GM23338 (cell line): ENCODE measurements around the gene PPM1H. TPM values are rescaled to one million over a fixed set of nuclear protein-coding genes. Genes with fewer than 3 reads are reported as not detected.

ENCODE experiments used
- ATAC-seq: fragments of 200-7000 bp; cut with Tn5 transposase; 3 replicates; pipeline ENCODE4 v1.9.1; 2020
- DNase-seq: peaks from one replicate; pipeline ENCODE4 v3.0.0-alpha.2; 2015; ENCODE audit warnings: low spot score
- H2AFZ ChIP-seq: fragments of 200-600 bp; sonication (generic); 2 replicates; pipeline ENCODE4 v1.8.0; 2016; ENCODE audit warnings: antibody characterized with exemption, mild to moderate bottlenecking, moderate library complexity
- H3F3A ChIP-seq: fragments of 200-600 bp; sonication (generic); replicated peaks from 2 replicates; pipeline ENCODE4 v1.8.0; 2017; ENCODE audit warnings: antibody characterized with exemption, mixed run types, low read depth
- H3K27ac ChIP-seq: fragments of 200-600 bp; sonication (generic); 2 replicates; pipeline ENCODE4 v1.6.1; 2016; ENCODE audit warnings: low read depth
- H3K27me3 ChIP-seq: fragments of 200-600 bp; sonication (generic); 2 replicates; pipeline ENCODE4 v1.8.0; 2016; ENCODE audit warnings: mild to moderate bottlenecking, mixed run types, moderate library complexity; ENCODE audit not compliant: insufficient read depth
- H3K36me3 ChIP-seq: fragments of 200-600 bp; sonication (generic); 2 replicates; pipeline ENCODE4 v1.8.0; 2016; ENCODE audit warnings: mild to moderate bottlenecking; ENCODE audit not compliant: insufficient read depth
- H3K4me1 ChIP-seq: fragments of 200-600 bp; sonication (generic); 2 replicates; pipeline ENCODE4 v1.8.0; 2016; ENCODE audit warnings: mild to moderate bottlenecking, moderate library complexity; ENCODE audit not compliant: insufficient read depth
- H3K4me2 ChIP-seq: fragments of 200-600 bp; sonication (generic); 2 replicates; pipeline ENCODE4 v1.7.1; 2017; ENCODE audit warnings: mixed run types
- H3K4me3 ChIP-seq: fragments of 200-600 bp; sonication (generic); 2 replicates; pipeline ENCODE4 v1.6.1; 2016; ENCODE audit warnings: mixed run types
- H3K79me2 ChIP-seq: fragments of 200-600 bp; sonication (generic); replicated peaks from 2 replicates; pipeline ENCODE4 v1.8.0; 2017; ENCODE audit warnings: mild to moderate bottlenecking; ENCODE audit not compliant: insufficient read depth
- H3K9me2 ChIP-seq: fragments of 200-600 bp; sonication (generic); 2 replicates; pipeline ENCODE4 v1.8.0; 2017; ENCODE audit not compliant: insufficient read depth
- H4K20me1 ChIP-seq: fragments of 200-600 bp; sonication (generic); replicated peaks from 2 replicates; pipeline ENCODE4 v1.8.0; 2017; ENCODE audit warnings: mild to moderate bottlenecking; ENCODE audit not compliant: insufficient read depth
- H3K27ac Mint-ChIP-seq: 2 replicates; pipeline ENCODE4 v1.8.0; 2020; ENCODE audit warnings: inconsistent platforms, mild to moderate bottlenecking, moderate library complexity, mixed read lengths
- H3K27me3 Mint-ChIP-seq: 3 replicates; pipeline ENCODE4 v1.8.0; 2022; ENCODE audit warnings: low read depth, mild to moderate bottlenecking, moderate library complexity, mixed read lengths, inconsistent platforms; ENCODE audit not compliant: insufficient read depth, poor library complexity
- H3K36me3 Mint-ChIP-seq: 3 replicates; pipeline ENCODE4 v1.8.0; 2021; ENCODE audit warnings: low read depth, mild to moderate bottlenecking, inconsistent platforms, moderate library complexity, mixed read lengths
- H3K4me1 Mint-ChIP-seq: 3 replicates; pipeline ENCODE4 v1.8.0; 2020; ENCODE audit warnings: mild to moderate bottlenecking, inconsistent platforms, mixed read lengths
- H3K4me3 Mint-ChIP-seq: 3 replicates; pipeline ENCODE4 v1.8.0; 2021; ENCODE audit warnings: moderate library complexity, mild to moderate bottlenecking, inconsistent platforms, mixed read lengths
- H3K9me3 Mint-ChIP-seq: 3 replicates; pipeline ENCODE4 v1.8.0; 2020; ENCODE audit warnings: moderate library complexity, mild to moderate bottlenecking, inconsistent platforms, mixed read lengths
- CREB1 ChIP-seq: fragments of 250-450 bp; sonication (Bioruptor Pico); IDR thresholded peaks from 2 replicates; pipeline ENCODE4 v1.5.0; 2020; ENCODE audit warnings: low read depth, mild to moderate bottlenecking, moderate library complexity
- ETS1 ChIP-seq: IDR thresholded peaks from 2 replicates; pipeline ENCODE4 v1.6.1; 2016; ENCODE audit warnings: antibody characterized with exemption
- EZH2 ChIP-seq: fragments of 200-600 bp; sonication (generic); IDR thresholded peaks from one replicate; pipeline ENCODE4 v1.8.0; 2017; ENCODE audit warnings: antibody characterized with exemption, mild to moderate bottlenecking, low read depth; ENCODE audit not compliant: unreplicated experiment
- EZH2phosphoT487 ChIP-seq: fragments of 200-600 bp; sonication (generic); IDR thresholded peaks from one replicate; pipeline ENCODE4 v1.8.1; 2018; ENCODE audit warnings: antibody characterized with exemption; ENCODE audit not compliant: unreplicated experiment
- JUNB ChIP-seq: IDR thresholded peaks from one replicate; pipeline ENCODE4 v1.6.1; 2016; ENCODE audit warnings: antibody characterized with exemption; ENCODE audit not compliant: unreplicated experiment
- NANOG ChIP-seq: IDR thresholded peaks from 2 replicates; pipeline ENCODE4 v1.6.1; 2016; ENCODE audit warnings: antibody characterized with exemption, borderline replicate concordance
- POLR2AphosphoS5 ChIP-seq: IDR thresholded peaks from 2 replicates; pipeline ENCODE4 v1.6.1; 2016; ENCODE audit warnings: antibody characterized with exemption, low read depth
- STAT1 ChIP-seq: IDR thresholded peaks from one replicate; pipeline ENCODE4 v1.6.1; 2016; ENCODE audit warnings: antibody characterized with exemption; ENCODE audit not compliant: unreplicated experiment
- ZNF114 ChIP-seq: fragments of 250-450 bp; sonication (Bioruptor Pico); IDR thresholded peaks from 2 replicates; pipeline ENCODE4 v1.5.0; 2020; ENCODE audit warnings: mild to moderate bottlenecking, moderate library complexity
- ZNF331 ChIP-seq: fragments of 250-450 bp; sonication (Bioruptor Pico); IDR thresholded peaks from 2 replicates; pipeline ENCODE4 v1.5.0; 2020; ENCODE audit warnings: low read depth, mild to moderate bottlenecking, moderate library complexity
- polyA plus RNA-seq: library from polyadenylated mRNA; unstranded; fragments of >200 nt; fragmentation: Nextera tagmentation; extraction: Ambion mirVana; gene quantifications from 2 replicates; pipeline ENCODE4 v1.2.1, GENCODE V29; 2016
- total RNA-seq: library from RNA; depleted of rRNA; stranded (reverse); fragments of >200 nt; shearing (Covaris generic); gene quantifications from 2 replicates; pipeline ENCODE4 v1.2.3, GENCODE V29; 2014
- TF ChIP-seq, protein P1 (sequence below): IDR thresholded peaks from one replicate; pipeline ENCODE4 v1.6.1; 2018; ENCODE audit warnings: antibody characterized with exemption; ENCODE audit not compliant: unreplicated experiment
- TF ChIP-seq, protein P2 (sequence below): fragments of 250-450 bp; sonication (Bioruptor Pico); IDR thresholded peaks from 2 replicates; pipeline ENCODE4 v1.5.0; 2020; ENCODE audit warnings: mild to moderate bottlenecking, moderate library complexity
- TF ChIP-seq, protein P3 (sequence below), 2 experiments: fragments of 200-600 bp in 1 of 2; sonication (generic) in 1 of 2; conservative IDR thresholded peaks; 2 replicates each; pipeline versions ENCODE4 v1.5.1 to v1.6.1; 2016 to 2017; ENCODE audit warnings: antibody characterized with exemption in 2 of 2, low read depth in 2 of 2, mild to moderate bottlenecking in 2 of 2, moderate library complexity in 1 of 2

Gene PPM1H
- total and polyA plus RNA-seq, 2 experiments from 2014 or later: 11.4 to 41.2 TPM

DNA sequence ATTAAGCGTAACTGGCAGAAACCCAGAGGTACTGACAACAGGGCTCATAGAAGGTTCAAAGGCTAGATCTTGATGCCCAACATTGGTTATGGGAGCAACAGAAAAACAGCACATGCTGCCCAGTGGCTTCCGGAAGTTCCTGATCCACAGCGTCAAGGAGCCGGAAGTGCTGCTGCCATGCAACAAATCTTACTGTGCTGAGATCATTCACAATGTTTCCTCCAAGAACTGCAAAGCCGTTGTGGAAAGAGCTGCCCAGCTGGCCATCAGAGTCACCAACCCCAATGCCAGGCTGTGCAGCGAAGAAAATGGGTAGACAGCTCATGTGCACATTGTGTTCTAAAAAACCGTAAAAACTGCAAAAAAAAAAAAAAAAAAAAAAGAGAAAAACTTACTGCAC lies 276.0 kb downstream of the PPM1H start:
- peak overlapping the region; percentile 96 for H3K27ac Mint-ChIP-seq
- peak; percentile 33 for DNase-seq

More for the DNA sequence above, 276.0 kb downstream of the PPM1H start:
- Histone ChIP-seq H4K20me1 (no peaks in the 10 kb centered on the region), H3K4me2 (peak overlapping the region; percentile 13), H3F3A (peaks cover 17% of the 10 kb centered on the region), H3K27ac (peak overlapping the region; percentile 13), H3K9me2 (no peaks in the 10 kb centered on the region), H2AFZ (no peak overlapping the region), H3K4me3 (0 out of 2 replicates have a peak overlapping the region, but pooled peaks have one; percentile 3), H3K27me3 (peaks cover 9% of the 10 kb centered on the region; the same call in 1 of the 2 replicates), H3K36me3 (no peaks in the 10 kb centered on the region), H3K4me1 (peaks cover 62% of the 10 kb centered on the region), H3K79me2 (no peaks in the 10 kb centered on the region)
- Mint-ChIP-seq H3K9me3 (peaks cover 8% of the 10 kb centered on the region; the same call in 2 of the 3 replicates), H3K4me1 (peaks cover 81% of the 10 kb centered on the region), H3K27me3 (peaks cover 41% of the 10 kb centered on the region), H3K4me3 (peak overlapping the region; percentile 2; the same call in 2 of the 3 replicates), H3K36me3 (peaks cover 36% of the 10 kb centered on the region)
- ATAC-seq: no peak
- TF ChIP-seq, protein P1, sequence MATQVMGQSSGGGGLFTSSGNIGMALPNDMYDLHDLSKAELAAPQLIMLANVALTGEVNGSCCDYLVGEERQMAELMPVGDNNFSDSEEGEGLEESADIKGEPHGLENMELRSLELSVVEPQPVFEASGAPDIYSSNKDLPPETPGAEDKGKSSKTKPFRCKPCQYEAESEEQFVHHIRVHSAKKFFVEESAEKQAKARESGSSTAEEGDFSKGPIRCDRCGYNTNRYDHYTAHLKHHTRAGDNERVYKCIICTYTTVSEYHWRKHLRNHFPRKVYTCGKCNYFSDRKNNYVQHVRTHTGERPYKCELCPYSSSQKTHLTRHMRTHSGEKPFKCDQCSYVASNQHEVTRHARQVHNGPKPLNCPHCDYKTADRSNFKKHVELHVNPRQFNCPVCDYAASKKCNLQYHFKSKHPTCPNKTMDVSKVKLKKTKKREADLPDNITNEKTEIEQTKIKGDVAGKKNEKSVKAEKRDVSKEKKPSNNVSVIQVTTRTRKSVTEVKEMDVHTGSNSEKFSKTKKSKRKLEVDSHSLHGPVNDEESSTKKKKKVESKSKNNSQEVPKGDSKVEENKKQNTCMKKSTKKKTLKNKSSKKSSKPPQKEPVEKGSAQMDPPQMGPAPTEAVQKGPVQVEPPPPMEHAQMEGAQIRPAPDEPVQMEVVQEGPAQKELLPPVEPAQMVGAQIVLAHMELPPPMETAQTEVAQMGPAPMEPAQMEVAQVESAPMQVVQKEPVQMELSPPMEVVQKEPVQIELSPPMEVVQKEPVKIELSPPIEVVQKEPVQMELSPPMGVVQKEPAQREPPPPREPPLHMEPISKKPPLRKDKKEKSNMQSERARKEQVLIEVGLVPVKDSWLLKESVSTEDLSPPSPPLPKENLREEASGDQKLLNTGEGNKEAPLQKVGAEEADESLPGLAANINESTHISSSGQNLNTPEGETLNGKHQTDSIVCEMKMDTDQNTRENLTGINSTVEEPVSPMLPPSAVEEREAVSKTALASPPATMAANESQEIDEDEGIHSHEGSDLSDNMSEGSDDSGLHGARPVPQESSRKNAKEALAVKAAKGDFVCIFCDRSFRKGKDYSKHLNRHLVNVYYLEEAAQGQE: no peak
- TF ChIP-seq ZNF114 (CRISPR knock-in tag) (no peak), STAT1 (no peak), EZH2phosphoT487 (no peak), ZNF331 (CRISPR knock-in tag) (no peak), CREB1 (no peak), JUNB (no peak), NANOG (no peak), ETS1 (no peak), EZH2 (no peak), POLR2AphosphoS5 (no peak)
- TF ChIP-seq, protein P2, sequence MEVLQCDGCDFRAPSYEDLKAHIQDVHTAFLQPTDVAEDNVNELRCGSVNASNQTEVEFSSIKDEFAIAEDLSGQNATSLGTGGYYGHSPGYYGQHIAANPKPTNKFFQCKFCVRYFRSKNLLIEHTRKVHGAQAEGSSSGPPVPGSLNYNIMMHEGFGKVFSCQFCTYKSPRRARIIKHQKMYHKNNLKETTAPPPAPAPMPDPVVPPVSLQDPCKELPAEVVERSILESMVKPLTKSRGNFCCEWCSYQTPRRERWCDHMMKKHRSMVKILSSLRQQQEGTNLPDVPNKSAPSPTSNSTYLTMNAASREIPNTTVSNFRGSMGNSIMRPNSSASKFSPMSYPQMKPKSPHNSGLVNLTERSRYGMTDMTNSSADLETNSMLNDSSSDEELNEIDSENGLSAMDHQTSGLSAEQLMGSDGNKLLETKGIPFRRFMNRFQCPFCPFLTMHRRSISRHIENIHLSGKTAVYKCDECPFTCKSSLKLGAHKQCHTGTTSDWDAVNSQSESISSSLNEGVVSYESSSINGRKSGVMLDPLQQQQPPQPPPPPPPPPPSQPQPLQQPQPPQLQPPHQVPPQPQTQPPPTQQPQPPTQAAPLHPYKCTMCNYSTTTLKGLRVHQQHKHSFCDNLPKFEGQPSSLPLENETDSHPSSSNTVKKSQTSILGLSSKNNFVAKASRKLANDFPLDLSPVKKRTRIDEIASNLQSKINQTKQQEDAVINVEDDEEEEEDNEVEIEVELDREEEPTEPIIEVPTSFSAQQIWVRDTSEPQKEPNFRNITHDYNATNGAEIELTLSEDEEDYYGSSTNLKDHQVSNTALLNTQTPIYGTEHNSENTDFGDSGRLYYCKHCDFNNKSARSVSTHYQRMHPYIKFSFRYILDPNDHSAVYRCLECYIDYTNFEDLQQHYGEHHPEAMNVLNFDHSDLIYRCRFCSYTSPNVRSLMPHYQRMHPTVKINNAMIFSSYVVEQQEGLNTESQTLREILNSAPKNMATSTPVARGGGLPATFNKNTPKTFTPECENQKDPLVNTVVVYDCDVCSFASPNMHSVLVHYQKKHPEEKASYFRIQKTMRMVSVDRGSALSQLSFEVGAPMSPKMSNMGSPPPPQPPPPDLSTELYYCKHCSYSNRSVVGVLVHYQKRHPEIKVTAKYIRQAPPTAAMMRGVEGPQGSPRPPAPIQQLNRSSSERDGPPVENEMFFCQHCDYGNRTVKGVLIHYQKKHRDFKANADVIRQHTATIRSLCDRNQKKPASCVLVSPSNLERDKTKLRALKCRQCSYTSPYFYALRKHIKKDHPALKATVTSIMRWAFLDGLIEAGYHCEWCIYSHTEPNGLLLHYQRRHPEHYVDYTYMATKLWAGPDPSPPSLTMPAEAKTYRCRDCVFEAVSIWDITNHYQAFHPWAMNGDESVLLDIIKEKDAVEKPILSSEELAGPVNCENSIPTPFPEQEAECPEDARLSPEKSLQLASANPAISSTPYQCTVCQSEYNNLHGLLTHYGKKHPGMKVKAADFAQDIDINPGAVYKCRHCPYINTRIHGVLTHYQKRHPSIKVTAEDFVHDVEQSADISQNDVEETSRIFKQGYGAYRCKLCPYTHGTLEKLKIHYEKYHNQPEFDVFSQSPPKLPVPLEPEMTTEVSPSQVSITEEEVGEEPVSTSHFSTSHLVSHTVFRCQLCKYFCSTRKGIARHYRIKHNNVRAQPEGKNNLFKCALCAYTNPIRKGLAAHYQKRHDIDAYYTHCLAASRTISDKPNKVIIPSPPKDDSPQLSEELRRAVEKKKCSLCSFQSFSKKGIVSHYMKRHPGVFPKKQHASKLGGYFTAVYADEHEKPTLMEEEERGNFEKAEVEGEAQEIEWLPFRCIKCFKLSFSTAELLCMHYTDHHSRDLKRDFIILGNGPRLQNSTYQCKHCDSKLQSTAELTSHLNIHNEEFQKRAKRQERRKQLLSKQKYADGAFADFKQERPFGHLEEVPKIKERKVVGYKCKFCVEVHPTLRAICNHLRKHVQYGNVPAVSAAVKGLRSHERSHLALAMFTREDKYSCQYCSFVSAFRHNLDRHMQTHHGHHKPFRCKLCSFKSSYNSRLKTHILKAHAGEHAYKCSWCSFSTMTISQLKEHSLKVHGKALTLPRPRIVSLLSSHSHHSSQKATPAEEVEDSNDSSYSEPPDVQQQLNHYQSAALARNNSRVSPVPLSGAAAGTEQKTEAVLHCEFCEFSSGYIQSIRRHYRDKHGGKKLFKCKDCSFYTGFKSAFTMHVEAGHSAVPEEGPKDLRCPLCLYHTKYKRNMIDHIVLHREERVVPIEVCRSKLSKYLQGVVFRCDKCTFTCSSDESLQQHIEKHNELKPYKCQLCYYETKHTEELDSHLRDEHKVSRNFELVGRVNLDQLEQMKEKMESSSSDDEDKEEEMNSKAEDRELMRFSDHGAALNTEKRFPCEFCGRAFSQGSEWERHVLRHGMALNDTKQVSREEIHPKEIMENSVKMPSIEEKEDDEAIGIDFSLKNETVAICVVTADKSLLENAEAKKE (CRISPR knock-in tag): no peak
- TF ChIP-seq, protein P3, sequence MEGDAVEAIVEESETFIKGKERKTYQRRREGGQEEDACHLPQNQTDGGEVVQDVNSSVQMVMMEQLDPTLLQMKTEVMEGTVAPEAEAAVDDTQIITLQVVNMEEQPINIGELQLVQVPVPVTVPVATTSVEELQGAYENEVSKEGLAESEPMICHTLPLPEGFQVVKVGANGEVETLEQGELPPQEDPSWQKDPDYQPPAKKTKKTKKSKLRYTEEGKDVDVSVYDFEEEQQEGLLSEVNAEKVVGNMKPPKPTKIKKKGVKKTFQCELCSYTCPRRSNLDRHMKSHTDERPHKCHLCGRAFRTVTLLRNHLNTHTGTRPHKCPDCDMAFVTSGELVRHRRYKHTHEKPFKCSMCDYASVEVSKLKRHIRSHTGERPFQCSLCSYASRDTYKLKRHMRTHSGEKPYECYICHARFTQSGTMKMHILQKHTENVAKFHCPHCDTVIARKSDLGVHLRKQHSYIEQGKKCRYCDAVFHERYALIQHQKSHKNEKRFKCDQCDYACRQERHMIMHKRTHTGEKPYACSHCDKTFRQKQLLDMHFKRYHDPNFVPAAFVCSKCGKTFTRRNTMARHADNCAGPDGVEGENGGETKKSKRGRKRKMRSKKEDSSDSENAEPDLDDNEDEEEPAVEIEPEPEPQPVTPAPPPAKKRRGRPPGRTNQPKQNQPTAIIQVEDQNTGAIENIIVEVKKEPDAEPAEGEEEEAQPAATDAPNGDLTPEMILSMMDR (conservative IDR thresholded peaks at IDR 0.05; ENCODE audit: low read depth in 2 of 2): no peak
